Measurements from ENCODE around the gene HRG. TPM values are rescaled to one million over a fixed set of nuclear protein-coding genes. Genes with fewer than 3 reads are reported as not detected.
"Not testable (repeated sequence)": the region's sequence is repeated elsewhere in the genome, so short reads cannot be mapped to it uniquely, and the experiment has no call there.

Gene HRG
- total RNA-seq, 1 experiment from 2014 or later: not detected

- ATAC-seq (no peak), DNase-seq (ENCODE audit: low read depth, low spot score) (no peak)
- Histone ChIP-seq H3K27me3 (ENCODE audit: control insufficient read depth, insufficient read depth, low read length) (peaks cover 3% of the 10 kb centered on the region; the same call in 1 of the 2 replicates), H3K4me3 (ENCODE audit: low read depth in 2 of 2, low read length in 2 of 2) (no peak overlapping the region), H3K36me3 (ENCODE audit: control insufficient read depth, insufficient read depth, low read length) (no peaks in the 10 kb centered on the region), H3K27ac (ENCODE audit: low read length) (no peak overlapping the region), H3K9me3 (ENCODE audit: control insufficient read depth, insufficient read depth, low read depth, low read length) (no peaks in the 10 kb centered on the region), H3K4me1 (ENCODE audit: control insufficient read depth, insufficient read depth, low read length) (no peaks in the 10 kb centered on the region)
- CTCF ChIA-PET: no interaction called here
- BruUV-seq (replicated peaks): no TSS peak
- TF ChIP-seq SIN3A (IDR thresholded peaks at IDR 0.05; ENCODE audit: borderline replicate concordance, insufficient read depth, low read depth, low read length) (no peak), POLR2AphosphoS5 (IDR thresholded peaks at IDR 0.05; ENCODE audit: low read depth, low read length) (no peak), TCF7L2 (IDR thresholded peaks at IDR 0.05; ENCODE audit: low read depth, low read length) (no peak)
- TF ChIP-seq, protein P1, sequence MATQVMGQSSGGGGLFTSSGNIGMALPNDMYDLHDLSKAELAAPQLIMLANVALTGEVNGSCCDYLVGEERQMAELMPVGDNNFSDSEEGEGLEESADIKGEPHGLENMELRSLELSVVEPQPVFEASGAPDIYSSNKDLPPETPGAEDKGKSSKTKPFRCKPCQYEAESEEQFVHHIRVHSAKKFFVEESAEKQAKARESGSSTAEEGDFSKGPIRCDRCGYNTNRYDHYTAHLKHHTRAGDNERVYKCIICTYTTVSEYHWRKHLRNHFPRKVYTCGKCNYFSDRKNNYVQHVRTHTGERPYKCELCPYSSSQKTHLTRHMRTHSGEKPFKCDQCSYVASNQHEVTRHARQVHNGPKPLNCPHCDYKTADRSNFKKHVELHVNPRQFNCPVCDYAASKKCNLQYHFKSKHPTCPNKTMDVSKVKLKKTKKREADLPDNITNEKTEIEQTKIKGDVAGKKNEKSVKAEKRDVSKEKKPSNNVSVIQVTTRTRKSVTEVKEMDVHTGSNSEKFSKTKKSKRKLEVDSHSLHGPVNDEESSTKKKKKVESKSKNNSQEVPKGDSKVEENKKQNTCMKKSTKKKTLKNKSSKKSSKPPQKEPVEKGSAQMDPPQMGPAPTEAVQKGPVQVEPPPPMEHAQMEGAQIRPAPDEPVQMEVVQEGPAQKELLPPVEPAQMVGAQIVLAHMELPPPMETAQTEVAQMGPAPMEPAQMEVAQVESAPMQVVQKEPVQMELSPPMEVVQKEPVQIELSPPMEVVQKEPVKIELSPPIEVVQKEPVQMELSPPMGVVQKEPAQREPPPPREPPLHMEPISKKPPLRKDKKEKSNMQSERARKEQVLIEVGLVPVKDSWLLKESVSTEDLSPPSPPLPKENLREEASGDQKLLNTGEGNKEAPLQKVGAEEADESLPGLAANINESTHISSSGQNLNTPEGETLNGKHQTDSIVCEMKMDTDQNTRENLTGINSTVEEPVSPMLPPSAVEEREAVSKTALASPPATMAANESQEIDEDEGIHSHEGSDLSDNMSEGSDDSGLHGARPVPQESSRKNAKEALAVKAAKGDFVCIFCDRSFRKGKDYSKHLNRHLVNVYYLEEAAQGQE (IDR thresholded peaks at IDR 0.05; ENCODE audit: insufficient read depth in 1 of 2, low read depth in 2 of 2, low read length in 1 of 2): no peak
- TF ChIP-seq, protein P2, sequence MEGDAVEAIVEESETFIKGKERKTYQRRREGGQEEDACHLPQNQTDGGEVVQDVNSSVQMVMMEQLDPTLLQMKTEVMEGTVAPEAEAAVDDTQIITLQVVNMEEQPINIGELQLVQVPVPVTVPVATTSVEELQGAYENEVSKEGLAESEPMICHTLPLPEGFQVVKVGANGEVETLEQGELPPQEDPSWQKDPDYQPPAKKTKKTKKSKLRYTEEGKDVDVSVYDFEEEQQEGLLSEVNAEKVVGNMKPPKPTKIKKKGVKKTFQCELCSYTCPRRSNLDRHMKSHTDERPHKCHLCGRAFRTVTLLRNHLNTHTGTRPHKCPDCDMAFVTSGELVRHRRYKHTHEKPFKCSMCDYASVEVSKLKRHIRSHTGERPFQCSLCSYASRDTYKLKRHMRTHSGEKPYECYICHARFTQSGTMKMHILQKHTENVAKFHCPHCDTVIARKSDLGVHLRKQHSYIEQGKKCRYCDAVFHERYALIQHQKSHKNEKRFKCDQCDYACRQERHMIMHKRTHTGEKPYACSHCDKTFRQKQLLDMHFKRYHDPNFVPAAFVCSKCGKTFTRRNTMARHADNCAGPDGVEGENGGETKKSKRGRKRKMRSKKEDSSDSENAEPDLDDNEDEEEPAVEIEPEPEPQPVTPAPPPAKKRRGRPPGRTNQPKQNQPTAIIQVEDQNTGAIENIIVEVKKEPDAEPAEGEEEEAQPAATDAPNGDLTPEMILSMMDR (IDR thresholded peaks at IDR 0.05): no peak
- in situ Hi-C loops (cut with HindIII; ENCODE audit: low pct_unique_long_range_greater_than_20kb, low sequenced_read_pairs) (no loop called here), intact Hi-C loops (cut with micrococcal nuclease; ENCODE audit: unreplicated experiment) (no loop called here)
- POLR2A ChIA-PET: no interaction called here
These were observed 40.3 kb downstream of the HRG start for GRCh38 chr3:186705882-186706780.

DNA sequence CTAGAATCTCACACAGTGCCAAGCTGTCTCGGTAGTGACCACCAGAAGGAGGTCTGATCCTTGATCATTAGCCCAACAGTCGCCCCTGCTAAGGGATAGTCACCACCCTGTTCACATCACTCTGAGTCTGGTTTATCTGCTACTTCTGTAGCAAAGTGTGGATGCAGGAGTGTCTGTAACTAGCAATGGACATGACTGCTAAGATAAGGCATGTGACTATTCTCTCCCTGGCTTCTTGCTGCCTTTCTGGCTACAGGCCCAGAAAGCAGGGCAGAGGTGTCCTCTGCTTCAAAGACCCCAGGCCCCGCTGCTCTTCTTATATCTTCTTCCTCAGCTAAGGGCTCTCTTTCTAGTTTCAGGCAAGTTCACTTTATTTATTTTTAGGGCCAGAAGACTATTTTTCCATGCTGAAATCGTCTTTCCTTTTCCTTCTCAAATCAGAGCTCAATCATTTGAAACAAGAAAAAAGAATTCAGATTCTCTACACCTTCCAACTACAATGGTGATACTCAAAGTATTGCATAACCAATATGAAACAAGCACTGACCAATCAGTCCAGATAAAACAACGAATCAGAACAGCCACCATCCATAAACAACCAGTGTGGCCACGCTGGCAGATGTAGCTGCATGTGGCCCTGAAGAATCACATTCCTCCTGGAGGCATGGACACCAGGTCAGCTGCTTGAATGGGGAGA is 43.3 kb downstream of the HRG start:
- DNase-seq (ENCODE audit: low read depth, low spot score) (no peak), ATAC-seq (no peak)
- Histone ChIP-seq H3K36me3 (ENCODE audit: control insufficient read depth, insufficient read depth, low read length) (no peaks in the 10 kb centered on the region), H3K4me3 (ENCODE audit: low read depth in 2 of 2, low read length in 2 of 2) (no peak overlapping the region), H3K27me3 (ENCODE audit: control insufficient read depth, insufficient read depth, low read length) (peaks cover 3% of the 10 kb centered on the region; the same call in 1 of the 2 replicates), H3K27ac (ENCODE audit: low read length) (no peak overlapping the region), H3K9me3 (ENCODE audit: control insufficient read depth, insufficient read depth, low read depth, low read length) (no peaks in the 10 kb centered on the region), H3K4me1 (ENCODE audit: control insufficient read depth, insufficient read depth, low read length) (no peaks in the 10 kb centered on the region)
- no peak for TF ChIP-seq SIN3A (IDR thresholded peaks at IDR 0.05; ENCODE audit: borderline replicate concordance, insufficient read depth, low read depth, low read length)
- TF ChIP-seq, protein P2 (IDR thresholded peaks at IDR 0.05): no peak
- no peak for TF ChIP-seq TCF7L2 (IDR thresholded peaks at IDR 0.05; ENCODE audit: low read depth, low read length)
- no peak for TF ChIP-seq POLR2AphosphoS5 (IDR thresholded peaks at IDR 0.05; ENCODE audit: low read depth, low read length)
- TF ChIP-seq, protein P1 (IDR thresholded peaks at IDR 0.05; ENCODE audit: insufficient read depth in 1 of 2, low read depth in 2 of 2, low read length in 1 of 2): no peak
- no TSS peak for BruUV-seq (replicated peaks)
- CTCF ChIA-PET: no interaction called here
- POLR2A ChIA-PET: no interaction called here
- intact Hi-C loops (cut with micrococcal nuclease; ENCODE audit: unreplicated experiment): no loop called here
- in situ Hi-C loops (cut with HindIII; ENCODE audit: low pct_unique_long_range_greater_than_20kb, low sequenced_read_pairs): no loop called here

GRCh38 chr3:186710694-186711093 is 44.9 kb downstream of the HRG start:
- CTCF ChIA-PET; in situ Hi-C loops (cut with HindIII; ENCODE audit: low pct_unique_long_range_greater_than_20kb, low sequenced_read_pairs); H3K27me3 ChIP-seq (ENCODE audit: control insufficient read depth, insufficient read depth, low read length); BruUV-seq (replicated peaks); POLR2A ChIA-PET; H3K4me1 ChIP-seq (ENCODE audit: control insufficient read depth, insufficient read depth, low read length); H3K27ac ChIP-seq (ENCODE audit: low read length); H3K36me3 ChIP-seq (ENCODE audit: control insufficient read depth, insufficient read depth, low read length); H3K9me3 ChIP-seq (ENCODE audit: control insufficient read depth, insufficient read depth, low read depth, low read length); H3K4me3 ChIP-seq (ENCODE audit: low read depth in 2 of 2, low read length in 2 of 2); ATAC-seq; intact Hi-C loops (cut with micrococcal nuclease; ENCODE audit: unreplicated experiment); DNase-seq (ENCODE audit: low read depth, low spot score): not testable (repeated sequence)

Data from Panc1 (cell line).